ENCODE data around the gene LYPD6B.

LYPD6B gene

GRCh38 chr2:149129433-149129832 is 90.9 kb downstream of the LYPD6B start:
- DNase-seq, result no peak

GRCh38 chr2:149132339-149132738 is 93.8 kb downstream of the LYPD6B start:
- DNase-seq, result no peak

- DNase-seq, result no peak
These were observed 94.4 kb downstream of the LYPD6B start for GRCh38 chr2:149132901-149133300.

- DNase-seq, result no peak
These were observed 95.9 kb downstream of the LYPD6B start for GRCh38 chr2:149134335-149134923.

- no peak for DNase-seq
These were observed 97.6 kb downstream of the LYPD6B start for GRCh38 chr2:149136111-149136510.

DNA sequence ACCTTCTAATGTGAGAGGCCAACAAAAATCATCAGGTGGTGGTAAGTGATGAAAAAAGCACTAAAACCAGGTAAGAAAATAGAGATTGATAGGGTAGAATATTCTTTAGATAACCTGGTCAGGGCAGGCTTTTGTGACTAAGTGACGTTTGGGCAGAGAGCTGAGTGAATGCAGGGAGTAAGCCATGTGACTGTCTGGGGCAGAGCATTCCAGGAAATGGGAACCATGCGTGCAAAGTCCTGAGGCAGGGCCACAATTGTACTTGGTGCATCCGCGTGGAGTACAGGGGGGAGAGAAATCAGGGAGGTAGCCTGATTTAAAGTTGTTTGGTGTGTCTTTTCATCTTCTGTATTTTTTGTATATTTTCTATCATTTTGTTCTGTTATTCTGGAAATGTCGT is 102.5 kb downstream of the LYPD6B start:
- DNase-seq, result no peak

DNA sequence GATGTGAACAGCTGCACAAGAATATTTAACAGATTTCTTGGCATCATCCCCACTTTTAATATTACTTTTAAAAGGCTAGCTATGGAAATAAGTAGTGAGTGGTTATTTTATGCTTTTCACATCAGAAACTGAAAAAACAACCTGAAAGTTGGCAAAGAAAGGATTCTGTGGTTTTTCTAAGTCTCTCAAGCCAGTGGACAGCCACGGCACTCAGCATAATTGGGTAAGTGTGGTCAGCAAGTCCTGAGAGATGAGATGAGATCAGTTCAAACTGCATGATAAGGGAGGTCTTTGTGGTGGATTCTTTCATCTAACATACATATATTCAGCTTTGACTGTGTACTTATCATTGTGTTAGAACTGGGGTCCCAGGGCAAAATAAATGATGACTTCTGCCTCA is 105.2 kb downstream of the LYPD6B start:
- DNase-seq, result no peak

- no peak for DNase-seq
These were observed 107.1 kb downstream of the LYPD6B start for GRCh38 chr2:149145314-149146295.

- no peak for DNase-seq
These were observed 108.4 kb downstream of the LYPD6B start for GRCh38 chr2:149146876-149147275.

DNA sequence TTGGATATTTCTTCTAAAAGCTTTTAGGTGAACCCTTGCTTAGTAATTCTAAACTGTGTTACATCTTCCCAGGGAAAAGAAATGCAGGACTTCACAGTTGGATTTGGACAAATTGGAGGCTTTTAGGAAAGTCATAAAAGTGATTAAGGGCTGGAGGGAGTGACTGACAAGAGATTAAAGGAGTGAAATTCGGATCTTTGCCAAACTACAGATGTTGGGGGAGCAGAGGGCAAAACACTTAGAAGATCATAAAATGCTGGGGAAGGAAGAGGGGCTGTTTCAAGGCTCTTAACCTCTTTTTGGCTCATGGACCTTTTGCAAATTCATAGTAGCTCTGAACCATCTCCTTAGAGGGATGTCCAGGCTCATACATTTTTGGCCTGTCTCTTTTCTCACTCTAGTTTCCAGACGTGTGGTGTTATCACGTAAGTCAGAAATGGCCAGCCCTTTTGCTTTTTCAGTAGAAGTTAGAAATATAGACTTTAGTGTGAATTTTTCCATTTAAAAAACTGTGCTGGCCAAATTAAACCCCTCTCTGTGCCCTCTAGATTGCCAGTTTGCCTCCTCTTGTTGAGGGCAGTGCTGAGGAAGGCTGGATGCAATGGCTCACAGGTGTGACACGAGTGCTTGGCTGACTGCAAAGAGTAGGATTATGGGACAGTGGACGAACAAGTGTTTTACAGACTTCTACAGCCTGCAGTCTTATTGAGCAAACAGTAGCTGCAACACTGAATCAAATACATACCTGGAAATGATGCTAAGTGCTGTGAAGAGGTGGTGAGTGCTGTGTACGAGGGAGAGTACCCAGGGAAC is 109.9 kb downstream of the LYPD6B start:
- DNase-seq, result no peak

GRCh38 chr2:149149007-149149297 is 110.5 kb downstream of the LYPD6B start:
- DNase-seq, result no peak

DNA sequence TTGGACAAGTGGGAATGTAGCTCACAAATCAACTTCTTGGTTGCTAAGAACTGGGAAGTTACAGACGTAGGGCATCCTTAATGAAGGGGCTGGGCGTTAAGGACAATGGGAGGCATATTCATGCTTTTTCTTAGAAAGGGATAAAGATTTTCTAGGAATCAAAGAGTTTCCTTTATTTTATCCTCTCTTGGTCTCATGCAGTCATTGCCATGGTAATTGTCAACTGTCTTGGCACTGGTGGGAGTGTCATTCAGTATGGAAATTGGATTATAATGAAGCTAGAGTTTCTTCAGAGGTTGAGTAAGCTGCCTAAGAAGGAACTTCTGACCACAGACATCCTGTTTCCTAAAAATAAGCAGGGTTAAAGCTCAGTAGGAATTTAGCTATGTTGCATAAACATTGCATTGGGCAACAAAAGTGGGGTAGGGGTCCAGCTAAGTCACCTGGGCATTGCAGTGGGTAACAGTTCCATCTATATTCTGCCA is 114.0 kb downstream of the LYPD6B start:
- DNase-seq, result no peak

DNA sequence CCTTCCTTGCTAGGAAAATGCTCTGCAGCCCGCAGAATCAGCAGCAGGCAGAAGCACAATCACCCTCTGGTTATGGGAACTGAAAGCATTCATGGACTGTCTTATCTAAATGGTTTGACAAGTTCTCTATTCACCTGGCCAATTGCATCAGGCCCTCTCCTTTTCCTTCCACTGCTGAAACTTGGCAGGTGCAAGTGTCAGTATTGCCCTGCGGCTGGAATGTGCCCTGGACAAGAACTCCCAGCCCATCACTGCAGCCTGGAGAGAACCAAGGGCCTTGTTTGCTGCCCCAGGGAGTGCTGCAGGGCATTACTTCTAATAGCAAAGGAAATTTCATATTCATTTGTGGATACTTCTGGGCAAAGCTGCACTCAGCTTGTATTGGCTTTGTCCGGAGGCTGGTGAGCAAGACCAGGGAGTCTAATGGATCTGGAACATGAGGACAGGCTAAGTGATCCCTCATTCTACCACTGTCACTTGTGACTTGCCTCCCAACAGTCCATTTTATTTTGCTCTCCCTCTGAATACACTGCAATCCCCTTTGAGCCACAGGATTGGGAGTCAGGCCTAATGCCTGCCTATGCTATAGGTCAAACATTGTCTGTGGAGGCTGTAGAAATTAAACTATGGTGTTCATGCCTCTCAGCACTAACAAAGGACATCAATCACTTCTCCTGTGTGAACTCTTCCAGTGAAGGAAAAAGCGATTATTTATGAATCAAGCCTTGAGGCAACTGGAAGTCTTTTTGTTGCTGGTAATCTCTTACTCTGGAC is 116.9 kb downstream of the LYPD6B start:
- DNase-seq, result no peak

DNA sequence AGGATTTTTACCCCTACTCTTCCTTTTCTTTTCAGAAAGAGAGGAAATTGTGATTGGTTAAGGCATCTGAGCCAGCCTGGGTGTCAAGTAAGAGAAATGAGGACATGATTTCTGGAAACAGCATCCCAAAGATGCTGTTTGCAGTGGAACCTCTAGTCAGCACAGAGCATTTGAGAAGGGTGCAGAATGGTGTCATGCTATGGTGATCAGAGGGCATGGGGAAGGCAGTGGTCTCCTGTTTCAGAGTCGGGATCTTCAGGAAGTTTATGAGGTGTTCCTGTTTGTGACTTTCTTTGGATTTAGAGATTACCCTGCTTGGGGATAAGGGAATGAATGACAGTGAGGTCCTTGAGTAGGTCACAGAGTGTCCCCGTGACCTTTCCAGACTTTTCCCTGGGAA is 117.5 kb downstream of the LYPD6B start:
- DNase-seq, result no peak

- DNase-seq, result no peak
These were observed 118.7 kb downstream of the LYPD6B start for GRCh38 chr2:149156971-149157740.

DNA sequence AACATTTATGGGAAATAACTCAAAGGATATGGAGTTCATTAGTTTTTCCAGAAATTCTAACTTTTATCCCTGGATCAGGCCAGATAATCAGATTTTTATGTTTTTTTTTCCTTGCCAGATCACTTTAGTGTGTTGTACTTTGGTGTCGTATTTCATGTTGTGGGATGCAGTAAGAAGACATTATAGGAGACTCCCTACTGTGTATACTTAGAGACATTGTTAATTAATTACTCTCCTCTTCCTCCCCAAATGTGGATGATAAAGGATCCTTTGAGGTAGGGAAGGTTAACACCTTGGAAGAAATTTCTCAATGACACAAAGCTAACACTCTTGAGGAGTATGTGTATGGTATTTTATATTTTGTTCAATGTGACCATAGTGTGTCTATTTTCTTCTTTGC is 120.5 kb downstream of the LYPD6B start:
- DNase-seq, result no peak

- DNase-seq, result no peak
These were observed 121.7 kb downstream of the LYPD6B start for GRCh38 chr2:149160195-149160594.

DNA sequence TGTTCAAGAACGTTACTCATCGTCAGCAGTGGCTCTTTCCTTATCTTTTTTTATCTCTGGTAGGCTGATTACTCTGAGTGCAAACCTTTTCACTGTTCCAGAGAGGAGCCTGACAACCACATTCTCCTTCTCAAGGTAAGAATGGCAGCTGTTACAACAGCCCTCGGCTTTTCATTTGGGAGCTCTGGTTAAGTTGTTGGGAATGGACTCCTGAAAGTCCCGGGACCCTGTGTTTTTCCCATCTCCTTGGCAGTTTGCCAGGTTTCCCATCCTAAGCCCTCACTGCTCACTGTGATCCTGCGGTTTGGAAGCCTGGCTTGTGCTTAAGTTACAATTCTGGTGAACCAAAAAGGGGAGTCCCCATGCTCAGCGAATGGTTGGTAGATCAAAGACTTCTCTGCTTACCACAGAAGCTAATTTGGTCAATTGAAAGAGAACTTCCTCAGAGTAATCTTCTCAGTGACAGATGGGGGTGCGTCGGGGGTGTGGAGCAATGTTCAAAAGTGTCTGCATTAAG is 122.3 kb downstream of the LYPD6B start:
- DNase-seq, result peak; percentile 12

DNA sequence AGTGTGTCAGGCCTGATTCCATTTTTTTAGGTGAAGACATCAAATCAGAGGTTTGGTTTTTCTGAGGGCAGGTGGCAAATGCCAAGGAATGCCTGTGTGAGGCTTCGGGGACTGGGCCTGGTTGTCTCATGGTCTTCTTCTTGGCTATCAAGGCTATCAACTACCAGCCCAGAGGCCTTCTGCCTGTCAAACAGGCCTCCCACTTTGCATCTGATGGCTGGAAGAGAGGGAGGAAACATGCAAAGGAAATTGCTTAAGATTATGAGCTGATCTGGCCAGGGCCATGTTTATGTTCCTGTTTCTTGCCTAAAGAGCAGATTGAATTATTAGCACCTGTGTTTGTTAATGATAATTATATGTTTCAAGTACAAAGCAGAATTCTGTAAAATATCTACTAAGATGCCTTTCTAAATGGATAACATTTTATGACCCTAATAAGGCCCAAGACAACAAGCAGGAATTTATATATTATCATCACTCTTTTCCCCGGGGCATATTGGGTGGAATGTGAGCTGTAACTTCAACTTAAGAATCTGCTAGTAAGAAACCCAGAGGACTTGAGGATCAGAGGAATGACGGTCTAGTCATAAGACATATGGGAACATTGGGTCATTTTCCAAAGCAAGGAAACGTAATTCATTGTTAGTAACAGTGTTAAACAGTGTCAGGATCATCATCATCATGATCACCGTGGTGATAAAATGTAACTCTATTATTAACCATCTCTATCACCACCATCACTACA is 123.2 kb downstream of the LYPD6B start:
- no peak for DNase-seq

DNA sequence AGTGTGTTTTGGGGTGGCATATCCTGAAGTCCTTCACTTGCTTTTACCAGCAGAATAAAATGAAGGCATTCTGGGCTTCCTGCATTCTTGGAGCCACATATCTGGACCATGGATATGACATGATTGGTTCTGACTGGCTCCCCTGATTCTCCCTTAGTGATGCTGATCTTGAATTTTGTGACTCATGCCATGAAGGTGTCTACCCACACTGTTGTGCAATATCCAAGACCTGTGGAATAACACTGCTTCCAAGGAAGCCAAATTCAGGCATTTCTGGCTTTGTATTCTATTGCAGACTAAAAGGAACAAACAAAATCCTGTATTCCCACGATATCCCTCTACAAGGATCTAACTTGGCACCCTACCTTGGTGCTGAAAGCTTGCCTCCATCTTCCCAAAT is 125.8 kb downstream of the LYPD6B start:
- DNase-seq, result no peak

- DNase-seq, result no peak
These were observed 126.3 kb downstream of the LYPD6B start for GRCh38 chr2:149164827-149165226.

All from CD4-positive, alpha-beta T cell treated with Interferon gamma for 1 hour (primary cell).